HUES48 (cell line): Measurements from ENCODE around the gene NUDT16L1.

Source experiments
- H3K27ac ChIP-seq: one replicate; pipeline ENCODE4 v1.7.0; 2013; ENCODE audit warnings: low read depth, low read length, inconsistent platforms
- H3K27me3 ChIP-seq: 2 replicates; pipeline ENCODE4 v1.6.1; 2013; ENCODE audit warnings: mild to moderate bottlenecking, low read length; ENCODE audit not compliant: control insufficient read depth, insufficient read depth
- H3K36me3 ChIP-seq: 2 replicates; pipeline ENCODE4 v1.6.1; 2013; ENCODE audit warnings: low read length; ENCODE audit not compliant: control insufficient read depth, insufficient read depth
- H3K4me1 ChIP-seq: 2 replicates; pipeline ENCODE4 v1.6.1; 2013; ENCODE audit warnings: mild to moderate bottlenecking, low read length; ENCODE audit not compliant: control insufficient read depth, insufficient read depth
- H3K4me3 ChIP-seq: 2 replicates; pipeline ENCODE4 v1.5.1; 2013; ENCODE audit warnings: mild to moderate bottlenecking, low read depth, low read length
- H3K9ac ChIP-seq: 2 replicates; pipeline ENCODE4 v1.6.1; 2013; ENCODE audit warnings: mild to moderate bottlenecking, low read depth, low read length, moderate library complexity
- H3K9me3 ChIP-seq: 2 replicates; pipeline ENCODE4 v1.6.1; 2013; ENCODE audit warnings: low read length; ENCODE audit not compliant: control insufficient read depth, insufficient read depth

The NUDT16L1 gene

DNA sequence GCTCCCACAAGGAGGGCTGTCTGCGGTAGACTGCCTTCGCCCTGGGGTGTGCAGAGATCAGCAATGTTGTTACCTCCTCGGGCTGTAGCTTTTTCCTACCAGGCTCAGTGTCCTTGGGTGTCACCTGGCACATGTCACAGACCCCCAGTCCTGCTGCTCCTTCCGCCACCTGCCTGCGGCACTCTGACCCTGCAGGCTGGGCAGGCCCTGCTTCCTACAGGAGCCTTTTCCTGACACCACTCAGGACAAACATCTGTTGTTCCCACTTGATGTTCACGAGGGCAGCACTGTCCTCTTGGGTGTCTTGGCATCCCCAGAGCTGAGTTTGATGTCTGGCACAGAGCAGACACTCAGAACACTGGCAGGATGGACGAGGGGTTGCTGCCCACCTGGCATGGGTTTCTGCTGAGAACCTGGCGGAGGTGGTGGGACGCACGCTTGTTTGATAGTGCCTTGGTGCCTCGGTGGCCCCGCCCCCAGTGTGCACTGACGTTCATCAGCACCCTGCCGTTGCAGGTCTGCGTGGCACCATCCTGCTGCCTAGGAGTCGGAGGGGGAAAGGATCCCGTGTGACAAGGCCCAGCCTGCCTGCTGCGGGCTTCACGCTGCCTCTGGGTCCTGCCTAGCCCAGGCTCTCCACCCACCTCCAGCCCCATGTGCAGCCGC, 26.7 kb upstream of the NUDT16L1 start:
- Histone ChIP-seq H3K4me3 (no peak overlapping the region), H3K27me3 (no peaks in the 10 kb centered on the region), H3K4me1 (no peaks in the 10 kb centered on the region), H3K36me3 (peaks cover 73% of the 10 kb centered on the region), H3K9ac (no peak overlapping the region), H3K27ac (no peak overlapping the region), H3K9me3 (no peaks in the 10 kb centered on the region)

DNA sequence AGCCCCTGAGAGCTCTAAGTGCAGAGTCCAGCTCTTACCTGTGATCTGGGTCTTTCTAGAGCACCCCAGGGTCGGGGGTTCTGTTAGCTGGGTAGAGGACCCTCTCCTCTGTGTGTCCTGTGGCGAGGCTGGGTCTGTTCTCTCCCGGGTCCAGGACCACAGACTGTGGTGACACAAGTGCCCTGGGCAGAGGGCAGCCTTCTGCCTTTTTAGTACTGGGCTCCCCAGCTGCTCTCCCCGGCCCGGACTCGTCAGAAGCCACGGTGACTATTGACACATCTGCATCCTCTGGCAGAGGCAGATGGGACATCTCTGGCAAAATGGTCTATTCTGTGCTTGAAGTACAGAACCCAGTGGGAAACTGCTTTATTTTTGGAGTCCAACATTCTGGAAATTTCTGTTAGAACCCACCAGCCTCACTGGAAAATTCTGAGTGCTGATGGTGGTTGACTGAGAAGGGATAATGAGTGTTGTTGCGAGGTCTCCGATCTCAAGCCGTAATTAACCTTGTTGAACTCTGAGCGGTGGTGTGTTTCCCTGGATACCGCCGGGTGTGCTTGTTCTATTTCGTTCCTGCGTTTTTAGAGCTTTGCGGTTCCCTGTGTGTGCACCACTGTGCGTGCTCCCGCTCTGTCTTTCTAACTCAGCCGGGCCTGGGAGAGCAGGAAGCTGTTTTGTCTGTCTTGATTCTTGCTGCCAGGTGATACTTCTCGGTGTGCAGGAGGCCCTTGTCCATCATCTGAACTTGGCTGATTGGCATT, 26.0 kb upstream of the NUDT16L1 start:
- H3K9ac ChIP-seq, result no peak overlapping the region
- H3K4me1 ChIP-seq, result no peaks in the 10 kb centered on the region
- no peaks in the 10 kb centered on the region for H3K9me3 ChIP-seq
- no peaks in the 10 kb centered on the region for H3K27me3 ChIP-seq
- H3K4me3 ChIP-seq, result no peak overlapping the region
- H3K27ac ChIP-seq, result no peak overlapping the region
- peaks cover 74% of the 10 kb centered on the region for H3K36me3 ChIP-seq

DNA sequence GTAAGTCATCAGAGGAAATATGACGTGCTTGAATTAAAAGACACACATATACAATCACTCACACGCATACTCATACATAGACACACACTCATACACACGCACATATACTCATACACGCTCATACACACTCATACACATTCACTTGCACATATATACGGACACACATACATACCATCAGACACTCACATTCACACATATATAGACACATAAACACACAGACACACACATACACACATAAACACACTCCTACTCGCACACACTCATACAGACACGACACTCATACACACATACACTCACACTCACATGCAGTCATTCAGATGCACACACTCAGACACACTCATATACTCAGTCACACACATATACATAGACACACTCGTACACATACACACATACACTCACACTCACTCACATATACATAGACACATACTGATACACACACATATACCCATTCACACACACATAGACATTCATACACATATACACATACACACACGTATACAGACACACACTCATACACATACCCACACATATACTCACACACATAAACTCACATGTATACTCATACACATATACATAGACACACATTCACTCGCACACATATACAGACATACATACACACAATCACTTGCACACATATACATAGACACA, 24.9 kb upstream of the NUDT16L1 start:
- H3K4me1 ChIP-seq, result no peaks in the 10 kb centered on the region
- H3K27me3 ChIP-seq, result no peaks in the 10 kb centered on the region
- H3K27ac ChIP-seq, result no peak overlapping the region
- no peak overlapping the region for H3K9ac ChIP-seq
- H3K9me3 ChIP-seq, result no peaks in the 10 kb centered on the region
- no peak overlapping the region for H3K4me3 ChIP-seq
- peaks cover 75% of the 10 kb centered on the region for H3K36me3 ChIP-seq

DNA sequence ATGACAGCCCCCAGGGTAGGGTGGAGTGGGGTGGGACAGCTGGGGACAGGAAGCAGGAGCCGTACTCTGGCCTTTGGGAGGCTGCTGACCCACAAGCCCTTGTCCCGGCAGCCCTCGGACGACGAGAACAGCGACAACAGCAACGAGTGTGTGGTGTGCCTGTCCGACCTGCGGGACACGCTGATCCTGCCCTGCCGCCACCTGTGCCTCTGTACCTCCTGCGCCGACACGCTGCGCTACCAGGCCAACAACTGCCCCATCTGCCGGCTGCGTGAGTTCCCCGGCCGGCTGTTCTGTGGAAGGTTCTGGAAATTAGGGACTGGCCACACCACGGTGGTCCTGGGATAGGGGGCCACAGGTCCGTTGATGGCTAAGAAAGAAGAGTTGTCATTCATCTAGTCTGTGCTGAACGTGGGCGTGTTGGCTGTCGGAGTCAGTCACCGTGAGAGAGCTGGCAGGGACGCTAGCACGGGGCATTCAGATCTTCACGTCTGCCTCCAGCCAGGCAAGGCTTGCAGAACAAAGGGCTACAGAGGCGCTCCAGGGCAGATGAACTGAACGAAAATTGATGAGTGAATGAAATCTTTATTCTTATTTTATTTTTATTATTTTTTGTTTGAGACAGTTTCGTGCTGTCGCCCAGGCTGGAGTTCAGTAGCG, 19.8 kb upstream of the NUDT16L1 start:
- no peak overlapping the region for H3K9ac ChIP-seq
- no peak overlapping the region for H3K4me3 ChIP-seq
- peaks cover 48% of the 10 kb centered on the region for H3K36me3 ChIP-seq
- H3K27ac ChIP-seq, result no peak overlapping the region
- H3K4me1 ChIP-seq, result no peaks in the 10 kb centered on the region
- H3K9me3 ChIP-seq, result no peaks in the 10 kb centered on the region
- no peaks in the 10 kb centered on the region for H3K27me3 ChIP-seq

DNA sequence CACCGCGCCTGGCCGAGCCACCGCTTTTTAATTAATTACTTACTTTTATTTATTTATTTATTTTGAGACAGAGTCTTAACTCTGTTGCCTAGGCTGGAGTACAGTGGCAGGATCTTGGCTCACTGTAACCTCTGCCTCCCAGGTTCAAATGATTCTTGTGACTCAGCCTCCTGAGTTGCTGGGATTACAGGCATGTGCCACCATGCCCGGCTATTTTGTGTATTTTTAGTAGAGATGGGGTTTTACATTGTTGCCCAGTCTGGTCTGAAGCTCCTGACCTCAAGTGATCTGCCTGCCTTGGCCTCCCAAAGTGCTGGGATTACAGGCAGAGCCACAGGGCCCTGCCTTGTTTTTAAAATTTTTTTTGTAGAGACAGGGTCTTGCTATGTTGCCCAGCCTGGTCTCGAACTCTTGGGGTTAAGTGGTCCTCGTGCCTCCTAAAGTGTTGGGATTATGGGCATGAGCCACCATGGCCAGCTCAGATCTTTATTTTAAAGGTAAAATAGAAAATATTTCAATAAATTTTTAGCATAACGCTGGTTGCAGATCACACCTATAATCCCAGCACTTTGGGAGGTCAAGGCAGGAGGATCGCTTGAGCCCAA, 18.3 kb upstream of the NUDT16L1 start:
- Histone ChIP-seq H3K27ac (no peak overlapping the region), H3K36me3 (peaks cover 42% of the 10 kb centered on the region)

DNA sequence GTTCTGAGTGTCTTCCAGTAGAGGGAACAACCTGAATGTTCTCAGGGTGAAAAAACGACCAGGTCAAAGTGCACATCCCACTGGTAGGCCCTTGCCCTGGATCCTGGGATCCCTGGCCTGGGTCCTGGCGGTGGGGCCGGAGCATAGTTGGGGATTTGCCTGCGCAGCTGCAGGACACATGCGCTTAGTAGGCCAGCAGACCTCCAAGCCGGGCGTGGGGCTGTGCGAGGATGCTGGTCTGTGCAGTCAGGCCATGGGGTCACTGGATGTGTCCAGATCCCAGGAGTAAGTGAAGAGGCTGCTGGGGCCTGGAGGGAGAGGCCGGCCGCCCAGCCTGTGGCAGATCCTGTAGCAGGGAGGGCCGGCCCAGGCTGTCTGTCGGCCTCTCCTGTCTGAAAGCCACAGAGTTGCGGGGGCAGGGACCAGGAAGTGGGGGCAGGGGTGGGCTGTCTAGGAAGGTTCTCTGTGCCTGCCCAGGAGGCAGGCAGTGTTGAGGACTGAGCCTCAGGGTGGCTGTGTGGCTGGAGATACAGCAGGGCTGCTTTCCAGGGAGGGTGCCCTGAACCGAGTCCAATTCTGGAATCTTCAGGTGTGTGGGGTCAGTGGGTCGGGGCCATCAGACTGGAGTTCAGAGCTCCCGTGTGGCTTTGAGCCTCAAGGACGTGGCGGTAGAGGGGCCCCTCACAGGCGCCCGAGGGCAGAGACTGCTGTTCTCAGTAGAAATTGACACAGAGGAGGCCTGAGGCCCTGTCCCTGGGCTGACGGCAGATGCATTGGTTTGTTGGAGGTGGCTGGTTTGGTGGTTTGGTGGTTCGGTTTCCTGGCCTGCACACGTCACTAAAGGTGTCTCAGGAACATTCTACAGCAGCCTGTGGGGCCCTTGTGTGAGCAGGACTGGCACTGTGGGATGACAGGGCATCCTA, 17.2 kb upstream of the NUDT16L1 start:
- Histone ChIP-seq H3K4me1 (no peaks in the 10 kb centered on the region), H3K9me3 (no peaks in the 10 kb centered on the region), H3K36me3 (peaks cover 36% of the 10 kb centered on the region), H3K27ac (no peak overlapping the region), H3K4me3 (no peak overlapping the region), H3K27me3 (no peaks in the 10 kb centered on the region), H3K9ac (no peak overlapping the region)

More for the DNA sequence above, 18.3 kb upstream of the NUDT16L1 start:
- no peaks in the 10 kb centered on the region for H3K4me1 ChIP-seq
- H3K9me3 ChIP-seq, result no peaks in the 10 kb centered on the region
- no peak overlapping the region for H3K9ac ChIP-seq
- H3K4me3 ChIP-seq, result no peak overlapping the region
- H3K27me3 ChIP-seq, result no peaks in the 10 kb centered on the region

DNA sequence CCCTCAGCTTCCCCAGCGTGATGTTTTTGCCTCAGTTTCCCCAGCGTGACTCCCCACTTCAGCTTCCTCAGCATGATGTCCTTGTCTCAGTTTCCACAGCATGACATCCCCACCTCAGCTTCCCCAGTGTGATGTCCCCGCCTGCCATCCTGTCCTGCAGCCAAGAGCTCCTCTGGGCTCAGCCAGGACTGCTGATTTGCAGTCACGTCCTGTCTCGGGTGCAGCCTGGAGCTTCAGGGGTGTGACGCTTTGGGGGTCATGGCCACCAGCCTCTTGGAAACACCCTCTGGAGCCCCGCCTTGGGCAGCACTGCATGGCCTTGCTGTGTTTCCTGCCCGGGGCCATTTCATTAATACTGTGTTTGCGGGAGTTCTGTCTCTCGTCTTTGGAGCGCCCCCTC, 16.5 kb upstream of the NUDT16L1 start:
- H3K9me3 ChIP-seq, result no peaks in the 10 kb centered on the region
- H3K9ac ChIP-seq, result no peak overlapping the region
- H3K4me3 ChIP-seq, result no peak overlapping the region
- no peak overlapping the region for H3K27ac ChIP-seq
- H3K27me3 ChIP-seq, result no peaks in the 10 kb centered on the region
- no peaks in the 10 kb centered on the region for H3K4me1 ChIP-seq
- H3K36me3 ChIP-seq, result peaks cover 37% of the 10 kb centered on the region

DNA sequence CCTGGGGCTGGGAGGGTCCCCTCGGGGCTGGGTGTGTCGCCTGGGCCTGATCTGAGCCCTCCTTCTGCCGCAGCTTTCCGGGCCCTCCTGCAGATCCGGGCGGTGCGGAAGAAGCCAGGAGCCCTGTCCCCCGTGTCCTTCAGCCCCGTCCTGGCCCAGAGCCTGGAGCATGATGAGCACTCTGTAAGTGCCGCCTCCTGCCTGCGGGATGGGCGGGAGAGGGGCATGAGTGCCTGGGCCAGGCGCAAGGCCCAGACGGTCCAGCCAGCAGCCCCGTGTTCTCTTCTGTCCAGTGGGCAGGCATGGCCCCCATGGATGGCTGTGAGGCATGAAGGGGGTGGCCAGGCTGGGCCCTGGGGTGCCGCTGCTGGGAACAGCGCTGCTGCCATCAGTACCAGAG, 16.0 kb upstream of the NUDT16L1 start:
- no peaks in the 10 kb centered on the region for H3K9me3 ChIP-seq
- H3K27ac ChIP-seq, result no peak overlapping the region
- no peak overlapping the region for H3K4me3 ChIP-seq
- H3K36me3 ChIP-seq, result peaks cover 40% of the 10 kb centered on the region
- H3K4me1 ChIP-seq, result no peaks in the 10 kb centered on the region
- no peak overlapping the region for H3K9ac ChIP-seq
- H3K27me3 ChIP-seq, result no peaks in the 10 kb centered on the region

DNA sequence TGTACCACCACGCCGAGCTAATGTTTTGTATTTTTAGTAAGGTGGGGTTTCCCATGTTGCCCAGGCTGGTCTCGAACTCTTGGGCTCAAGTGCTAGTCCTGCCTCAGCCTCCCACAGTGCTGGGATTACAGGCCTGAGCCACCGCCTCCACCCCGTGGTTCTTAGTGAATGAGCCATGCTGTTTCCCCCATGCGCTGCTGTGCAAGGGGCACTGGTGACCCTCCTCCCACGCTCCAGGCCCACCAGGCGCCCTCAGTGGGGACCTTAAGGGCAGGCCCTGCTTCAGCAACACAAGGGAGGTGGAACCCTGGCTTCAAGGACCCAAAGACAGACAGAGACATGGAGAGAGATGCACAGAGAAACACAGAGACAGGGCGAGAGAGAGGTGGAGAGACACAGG, 15.4 kb upstream of the NUDT16L1 start:
- H3K9me3 ChIP-seq, result no peaks in the 10 kb centered on the region

DNA sequence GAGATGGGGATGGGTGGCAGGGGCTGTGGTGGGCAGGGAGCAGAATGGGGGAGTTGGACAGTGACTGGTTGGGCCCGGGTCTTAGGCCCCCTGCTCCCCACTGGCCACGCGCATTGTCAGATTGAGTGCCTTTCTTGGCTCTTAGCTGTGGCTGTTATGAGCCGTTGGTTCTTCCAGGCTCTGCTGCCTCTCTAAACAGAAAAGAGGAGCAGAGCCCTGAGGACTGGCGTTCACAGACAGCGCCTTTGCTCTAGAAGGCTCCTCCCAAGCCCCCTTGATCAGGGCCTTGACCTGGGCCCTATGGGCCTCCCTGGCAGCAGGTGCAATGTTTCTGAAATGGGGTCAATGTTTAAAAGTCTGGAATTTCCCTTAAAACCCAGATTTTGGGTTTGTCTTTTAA, 14.8 kb upstream of the NUDT16L1 start:
- Histone ChIP-seq H3K4me3 (no peak overlapping the region), H3K4me1 (no peaks in the 10 kb centered on the region), H3K27me3 (no peaks in the 10 kb centered on the region), H3K36me3 (peaks cover 39% of the 10 kb centered on the region), H3K9ac (no peak overlapping the region), H3K9me3 (no peaks in the 10 kb centered on the region), H3K27ac (no peak overlapping the region)

More for the DNA sequence above, 15.4 kb upstream of the NUDT16L1 start:
- Histone ChIP-seq H3K9ac (no peak overlapping the region), H3K4me1 (no peaks in the 10 kb centered on the region), H3K36me3 (peaks cover 40% of the 10 kb centered on the region), H3K27me3 (no peaks in the 10 kb centered on the region), H3K27ac (no peak overlapping the region), H3K4me3 (no peak overlapping the region)
